Midbrain (tissue), 1 donor: ENCODE results near the gene MYO5C.
"Not testable (repeated sequence)": the region's sequence is repeated elsewhere in the genome, so short reads cannot be mapped to it uniquely, and the experiment has no call there.

Experiments
- DNase-seq: peaks from one replicate; lab custom pipeline; 2025; lab: John Stamatoyannopoulos, UW

The MYO5C gene

DNA sequence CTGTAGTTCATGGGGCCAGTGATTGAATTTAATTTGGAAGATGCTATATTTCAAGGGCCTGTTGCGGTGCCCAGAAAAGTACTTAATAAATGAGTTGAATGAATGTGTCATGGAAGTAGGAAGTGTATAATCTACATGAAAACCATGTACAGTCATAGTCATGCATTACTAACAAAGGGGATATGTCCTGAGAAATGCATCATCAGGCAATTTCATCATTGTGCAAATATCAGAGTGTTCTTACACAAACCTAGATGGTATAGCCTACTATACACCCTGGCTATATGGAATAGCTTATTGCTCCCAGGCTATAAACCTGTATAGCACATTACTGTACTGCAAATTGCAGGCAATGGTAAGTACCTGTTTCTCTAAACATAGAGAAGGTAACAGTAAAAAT is 10.7 kb upstream of the MYO5C start:
- DNase-seq = no peak

DNA sequence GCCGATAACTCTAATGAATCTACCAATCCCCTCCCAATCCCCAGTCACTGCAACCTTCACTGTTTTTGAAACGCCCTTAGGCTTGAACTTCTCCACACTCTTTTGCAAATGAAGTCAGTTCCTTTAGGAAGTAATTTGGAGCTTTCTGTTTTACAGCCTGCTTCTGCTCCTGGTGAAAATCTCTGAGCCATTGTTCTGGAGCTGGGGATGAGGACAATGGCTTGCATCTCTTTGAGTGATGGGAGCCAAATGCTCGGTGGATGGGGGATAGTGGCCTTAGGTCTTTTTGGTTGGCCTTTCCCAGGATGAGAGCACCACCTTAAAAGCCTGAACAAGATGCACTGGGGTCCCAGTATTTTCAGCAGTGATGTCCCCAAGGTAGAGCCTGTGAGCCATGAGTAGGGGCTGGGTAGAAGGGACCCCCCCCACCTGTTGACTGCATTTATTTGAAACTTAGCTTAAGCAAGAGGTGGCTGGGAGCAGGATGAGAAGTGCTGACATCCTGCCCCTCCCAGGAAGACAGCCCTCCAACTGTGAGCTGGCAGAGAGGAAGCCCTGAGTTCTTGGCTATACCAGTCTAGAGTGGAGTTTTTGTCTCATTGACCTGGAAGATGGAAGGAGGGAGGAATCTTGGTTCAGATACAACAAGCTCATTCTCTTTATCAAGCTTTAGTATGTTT is 7.6 kb upstream of the MYO5C start:
- DNase-seq = no peak

DNA sequence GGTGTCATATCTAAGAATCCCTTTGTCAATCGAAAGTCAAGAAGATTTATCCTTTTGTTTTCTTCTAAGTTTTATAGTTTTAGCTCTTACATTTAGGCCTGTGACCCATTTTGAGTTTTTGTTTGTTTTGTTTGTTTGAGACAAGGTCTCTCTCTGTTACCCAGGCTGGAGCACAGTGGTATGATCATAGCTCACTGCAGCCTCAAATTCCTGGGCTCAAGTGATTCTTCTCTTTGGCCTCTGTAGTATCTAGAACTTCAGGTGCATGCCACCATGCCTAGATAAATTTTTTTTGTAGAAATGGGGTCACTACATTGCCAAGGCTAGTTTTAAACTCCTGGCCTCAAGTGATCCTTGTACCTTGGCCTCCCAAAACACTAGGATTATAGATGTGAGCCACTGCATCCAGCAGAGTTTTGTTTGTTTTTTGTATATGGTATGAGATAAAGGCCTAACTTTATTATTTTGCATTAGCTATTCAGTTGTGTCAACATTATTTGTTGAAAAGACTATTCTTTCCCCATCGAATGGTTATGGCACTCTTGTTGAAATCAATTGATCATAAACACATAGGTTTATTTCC is 5.8 kb upstream of the MYO5C start:
- no peak for DNase-seq

DNA sequence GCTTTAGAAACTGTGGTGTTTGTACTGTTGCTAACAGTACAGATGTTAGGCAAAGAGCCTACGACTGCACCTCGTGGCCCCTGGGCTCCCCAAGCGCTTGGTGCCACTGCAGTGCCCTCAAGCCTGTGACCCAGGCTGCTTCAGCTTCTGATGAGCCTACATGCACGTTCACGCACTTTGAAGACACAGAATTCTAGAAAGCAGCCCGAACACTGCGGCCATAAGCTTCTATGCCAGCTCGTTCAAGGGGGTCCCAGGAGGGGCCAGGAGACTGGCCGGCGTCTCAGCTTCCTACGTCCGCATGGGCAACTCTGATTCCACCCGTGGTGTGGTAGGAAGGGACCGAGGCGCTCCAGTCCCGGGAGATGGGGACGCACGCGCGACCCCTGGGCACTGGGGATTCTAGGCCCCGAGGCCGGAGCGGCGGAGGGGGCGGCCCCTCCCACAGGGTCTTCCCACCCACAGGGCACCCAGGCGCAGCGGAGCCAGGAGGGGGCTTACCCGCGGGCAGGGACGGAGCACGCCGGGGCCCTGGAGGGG is 653 bp downstream of the MYO5C start:
- DNase-seq = no peak

DNA sequence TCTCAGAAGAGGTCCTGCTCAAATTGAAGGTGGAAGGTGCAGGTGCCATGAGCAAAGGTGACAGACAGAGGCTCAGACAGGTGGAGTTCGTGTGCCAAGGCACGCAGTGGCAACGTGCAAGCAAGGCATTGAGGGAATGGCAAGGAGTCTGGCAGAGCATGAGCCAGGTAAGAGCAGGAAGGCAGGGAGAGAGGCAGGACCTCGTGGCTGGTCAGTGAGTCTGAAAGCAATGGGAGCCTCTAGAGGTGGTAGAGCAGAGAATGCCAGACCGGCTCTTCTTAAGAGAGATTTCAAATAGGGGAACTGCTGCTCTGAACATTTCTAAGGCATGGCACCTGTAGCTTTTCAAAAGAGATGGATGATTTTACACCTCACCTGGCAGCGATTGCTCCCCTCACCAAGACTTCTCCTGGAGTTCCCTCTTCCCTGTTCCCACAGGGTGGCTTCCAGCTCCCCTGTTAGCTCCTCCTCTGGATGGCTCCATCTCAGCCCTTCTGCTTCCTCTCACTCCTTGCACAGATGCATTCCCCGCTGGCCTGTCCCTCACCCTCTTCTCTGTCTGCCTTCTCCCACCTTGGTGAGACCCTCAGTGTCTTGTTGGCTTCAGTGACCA is 2.7 kb downstream of the MYO5C start:
- DNase-seq = no peak

DNA sequence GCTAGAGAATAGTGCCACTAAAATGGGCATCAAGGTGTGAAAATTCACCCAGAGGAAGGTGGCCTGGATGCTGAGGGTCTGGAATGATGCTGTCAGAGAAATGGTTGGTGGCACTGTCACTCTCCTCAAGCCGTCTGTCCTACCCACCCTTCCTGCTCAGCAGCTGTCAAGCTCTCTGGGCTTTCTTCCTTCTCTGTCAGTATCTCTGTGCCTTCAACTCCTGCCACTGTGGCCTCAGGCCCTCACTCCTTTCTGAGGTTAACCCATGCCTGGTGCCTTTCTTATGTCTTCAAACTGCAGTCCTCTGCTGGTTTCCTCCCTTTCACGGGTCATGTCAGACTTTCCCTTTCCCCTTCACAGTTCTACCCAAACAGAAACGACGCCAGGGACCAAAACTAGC is 4.4 kb downstream of the MYO5C start:
- no peak for DNase-seq

DNA sequence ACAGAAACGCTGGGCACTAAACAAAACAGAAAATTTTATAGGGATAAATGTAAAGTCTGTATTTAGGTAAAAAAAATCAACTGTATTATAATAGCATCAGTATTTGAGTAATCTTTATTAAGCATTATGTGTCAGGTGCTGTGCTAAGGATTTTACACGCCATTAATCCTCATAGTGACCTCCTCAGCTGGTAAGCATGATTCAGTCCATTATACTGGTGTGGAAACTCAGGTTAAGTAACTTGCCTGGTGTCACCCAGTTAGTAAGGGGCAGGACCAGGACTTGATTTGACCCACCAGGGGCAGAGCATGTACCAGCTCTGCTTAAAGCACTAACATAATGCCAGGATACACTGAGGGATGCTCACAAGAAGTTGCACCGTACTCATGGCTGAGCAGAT is 4.8 kb downstream of the MYO5C start:
- no peak for DNase-seq

DNA sequence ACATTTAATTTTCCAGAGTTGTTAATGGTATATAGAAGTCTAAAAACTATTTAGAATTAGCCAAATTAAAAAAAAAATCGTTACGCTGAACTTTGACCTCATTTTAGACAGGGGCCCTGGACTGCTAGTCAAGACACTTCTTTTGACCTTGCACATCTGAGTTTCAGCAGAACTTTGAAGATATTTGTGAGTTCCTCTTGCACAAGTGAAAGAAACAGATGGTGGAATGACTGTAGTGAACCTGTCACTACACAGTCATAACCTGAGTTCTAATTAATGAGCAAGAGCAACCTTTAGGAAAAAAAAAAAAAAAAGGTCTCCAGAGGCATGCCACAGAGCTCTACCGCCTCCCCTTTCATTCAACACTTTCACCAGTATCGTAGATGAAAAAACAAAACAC is 5.3 kb downstream of the MYO5C start:
- DNase-seq = no peak

DNA sequence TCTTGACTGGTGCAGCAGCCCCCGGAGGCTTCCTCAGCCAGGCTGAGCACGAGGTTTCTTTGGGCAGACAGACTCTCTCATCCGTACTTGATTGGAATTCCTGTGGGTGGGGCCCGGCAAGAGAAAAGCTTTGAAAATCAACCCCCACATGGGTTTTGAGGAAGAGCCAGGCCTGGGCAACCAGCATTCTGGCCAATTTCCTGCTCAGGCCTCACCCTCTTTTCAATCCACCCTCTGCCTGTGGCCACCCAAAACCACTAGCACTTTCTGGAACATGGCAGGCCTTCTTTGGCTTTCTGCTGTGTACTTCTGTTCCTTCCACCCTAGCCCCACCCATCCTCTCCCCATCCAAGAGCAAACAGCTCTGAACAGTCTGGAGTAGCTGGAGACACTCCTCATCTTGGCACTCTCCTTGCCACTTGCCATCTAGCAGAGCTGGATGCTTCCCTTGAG is 5.9 kb downstream of the MYO5C start:
- peak; percentile 40 for DNase-seq

DNA sequence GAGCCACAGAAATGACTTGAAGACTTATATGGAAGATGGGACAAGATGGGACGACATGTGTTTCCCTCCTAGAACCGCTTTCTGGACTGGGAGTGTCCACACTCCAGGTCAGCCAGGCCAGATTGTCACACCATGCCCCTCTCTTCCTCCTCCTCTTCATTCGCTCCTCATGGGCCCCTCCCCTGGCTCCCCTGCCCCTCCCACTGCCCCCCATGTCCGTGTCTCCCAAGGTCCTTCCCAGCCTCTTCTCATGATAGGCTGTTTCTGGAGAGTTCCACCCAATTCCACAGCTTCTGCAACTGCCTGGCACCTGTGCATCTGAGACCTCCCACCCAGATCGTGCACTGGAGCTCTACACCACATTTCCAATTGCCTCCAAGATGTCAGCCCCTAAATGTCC is 6.6 kb downstream of the MYO5C start:
- no peak for DNase-seq

DNA sequence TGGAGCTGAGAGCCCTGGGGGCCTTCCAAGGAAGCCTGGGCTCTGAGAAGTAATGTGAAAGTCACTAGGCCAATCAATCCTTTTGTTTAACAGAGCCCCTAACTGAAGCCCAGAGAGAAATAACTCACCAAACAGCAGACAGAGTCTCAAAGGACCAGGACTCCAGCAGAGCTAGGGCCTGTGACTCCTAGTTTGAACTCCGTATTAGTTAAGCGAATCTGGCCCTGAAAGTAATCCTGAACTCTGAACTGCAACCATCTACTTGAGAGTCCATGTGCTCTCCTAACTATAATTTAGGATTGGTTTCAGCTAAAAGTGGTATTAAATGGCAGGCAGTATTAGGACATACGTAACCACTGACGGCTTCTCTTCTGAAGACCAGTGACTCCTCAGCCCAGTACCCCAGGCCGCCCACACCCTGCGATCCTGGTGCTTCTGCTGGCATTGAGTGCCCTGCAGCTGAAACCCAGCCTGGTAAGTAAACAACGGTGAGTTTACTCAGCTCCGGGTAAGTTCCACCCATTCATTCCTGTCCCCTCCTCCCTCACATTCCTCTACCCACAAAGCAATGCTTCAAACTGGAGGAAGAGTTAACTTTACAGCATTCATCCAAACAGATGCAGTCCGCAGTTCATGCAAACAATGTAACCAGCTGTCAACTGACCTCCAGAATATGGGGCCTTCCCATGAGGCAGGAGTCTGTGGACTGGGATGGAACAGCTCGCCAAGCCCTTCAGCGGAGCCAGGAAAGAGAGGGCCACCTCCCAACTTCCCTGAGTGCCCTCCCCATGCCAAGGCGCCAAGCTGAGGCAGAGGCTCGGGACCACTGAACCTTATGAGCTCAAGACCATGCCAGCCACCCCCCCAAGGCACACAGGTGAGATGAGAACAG is 7.3 kb downstream of the MYO5C start:
- DNase-seq = no peak

DNA sequence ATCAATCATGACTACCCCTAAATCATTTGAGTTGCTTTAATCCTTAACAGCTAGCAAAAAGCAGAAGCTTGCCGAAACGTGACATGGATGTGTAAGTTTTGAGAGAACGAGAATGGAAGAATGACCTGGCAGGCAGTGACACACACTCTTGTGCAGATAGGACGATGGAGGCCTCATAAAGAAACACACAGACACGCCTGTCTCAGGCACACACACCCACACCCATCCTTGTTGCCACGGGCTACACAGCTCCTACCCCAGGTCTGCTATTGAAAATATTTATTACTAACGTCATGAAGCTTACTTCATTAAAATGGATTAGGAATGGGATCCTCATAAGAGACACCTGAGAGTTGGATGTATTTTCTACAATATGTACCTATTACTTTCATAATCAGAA is 8.5 kb downstream of the MYO5C start:
- DNase-seq = no peak

DNA sequence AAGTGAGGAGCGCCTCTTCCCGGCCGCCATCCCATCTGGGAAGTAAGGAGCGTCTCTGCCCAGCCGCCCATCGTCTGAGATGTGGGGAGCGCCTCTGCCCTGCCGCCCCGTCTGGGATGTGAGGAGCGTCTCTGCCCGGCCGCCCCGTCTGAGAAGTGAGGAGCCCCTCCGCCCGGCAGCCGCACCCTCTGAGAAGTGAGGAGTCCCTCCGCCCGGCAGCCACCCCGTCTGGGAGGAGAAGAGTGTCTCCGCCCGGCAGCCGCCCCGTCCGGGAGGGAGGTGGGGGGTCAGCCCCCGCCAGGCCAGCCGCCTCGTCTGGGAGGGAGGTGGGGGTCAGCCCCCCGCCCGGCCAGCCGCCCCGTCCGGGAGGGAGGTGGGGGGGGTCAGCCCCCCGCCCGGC is 9.7 kb downstream of the MYO5C start:
- DNase-seq = not testable (repeated sequence)

DNA sequence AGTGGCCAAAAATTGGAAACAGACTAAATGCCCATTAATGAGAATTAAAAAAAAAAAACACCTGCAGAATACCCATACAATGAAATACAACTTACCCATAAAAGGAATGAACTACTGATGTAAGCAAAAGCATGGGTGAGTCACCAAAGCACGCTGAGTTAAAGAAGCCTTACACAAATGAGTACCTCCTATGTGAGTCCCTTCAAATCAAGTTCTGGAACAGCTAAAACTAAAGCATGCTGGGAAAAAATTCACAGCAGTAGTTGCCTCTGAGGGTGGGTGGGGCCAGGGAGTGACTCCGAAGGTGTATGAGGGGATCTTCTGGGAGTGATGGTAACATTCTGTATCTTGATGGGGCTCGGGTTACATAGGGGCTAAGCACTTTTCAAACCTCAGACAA is 11.4 kb downstream of the MYO5C start:
- no peak for DNase-seq

DNA sequence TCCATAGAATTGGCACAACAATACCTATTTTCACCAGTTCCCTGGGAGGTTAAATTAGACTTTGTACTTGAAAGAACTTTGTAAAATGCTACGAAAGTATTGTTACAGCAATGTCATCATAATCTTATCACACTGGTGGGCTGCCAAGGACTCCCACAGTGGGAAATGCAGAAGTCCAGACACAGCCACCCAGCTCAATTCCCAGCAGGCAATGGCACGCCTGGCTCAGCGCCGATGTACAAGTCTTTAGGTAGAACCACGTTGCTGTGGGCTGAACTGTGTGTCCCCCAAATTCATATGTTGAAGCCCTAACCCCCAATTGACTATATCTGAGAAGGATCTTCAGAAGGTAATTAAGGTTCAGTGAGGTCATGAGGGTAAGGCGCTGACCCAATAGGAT is 12.3 kb downstream of the MYO5C start:
- no peak for DNase-seq

DNA sequence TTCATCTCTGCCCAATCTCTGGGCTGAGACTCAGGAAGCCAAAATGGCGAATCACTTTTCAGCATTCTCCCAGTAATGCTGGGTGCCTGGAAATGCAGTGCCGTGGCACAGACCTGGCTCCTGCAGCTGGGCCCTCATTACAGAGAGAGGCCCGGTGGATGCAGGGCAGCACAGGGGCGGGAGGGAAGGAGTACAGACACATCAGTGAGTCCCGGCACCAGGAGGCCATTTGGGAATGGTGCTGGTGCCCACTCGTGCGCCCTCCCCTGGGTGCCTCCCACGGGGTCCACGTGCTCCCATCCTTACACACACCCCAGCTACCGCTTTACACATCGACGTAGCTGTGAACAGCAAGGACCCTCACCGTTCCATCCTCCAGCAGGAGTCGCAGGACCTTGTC is 13.2 kb downstream of the MYO5C start:
- DNase-seq = no peak

DNA sequence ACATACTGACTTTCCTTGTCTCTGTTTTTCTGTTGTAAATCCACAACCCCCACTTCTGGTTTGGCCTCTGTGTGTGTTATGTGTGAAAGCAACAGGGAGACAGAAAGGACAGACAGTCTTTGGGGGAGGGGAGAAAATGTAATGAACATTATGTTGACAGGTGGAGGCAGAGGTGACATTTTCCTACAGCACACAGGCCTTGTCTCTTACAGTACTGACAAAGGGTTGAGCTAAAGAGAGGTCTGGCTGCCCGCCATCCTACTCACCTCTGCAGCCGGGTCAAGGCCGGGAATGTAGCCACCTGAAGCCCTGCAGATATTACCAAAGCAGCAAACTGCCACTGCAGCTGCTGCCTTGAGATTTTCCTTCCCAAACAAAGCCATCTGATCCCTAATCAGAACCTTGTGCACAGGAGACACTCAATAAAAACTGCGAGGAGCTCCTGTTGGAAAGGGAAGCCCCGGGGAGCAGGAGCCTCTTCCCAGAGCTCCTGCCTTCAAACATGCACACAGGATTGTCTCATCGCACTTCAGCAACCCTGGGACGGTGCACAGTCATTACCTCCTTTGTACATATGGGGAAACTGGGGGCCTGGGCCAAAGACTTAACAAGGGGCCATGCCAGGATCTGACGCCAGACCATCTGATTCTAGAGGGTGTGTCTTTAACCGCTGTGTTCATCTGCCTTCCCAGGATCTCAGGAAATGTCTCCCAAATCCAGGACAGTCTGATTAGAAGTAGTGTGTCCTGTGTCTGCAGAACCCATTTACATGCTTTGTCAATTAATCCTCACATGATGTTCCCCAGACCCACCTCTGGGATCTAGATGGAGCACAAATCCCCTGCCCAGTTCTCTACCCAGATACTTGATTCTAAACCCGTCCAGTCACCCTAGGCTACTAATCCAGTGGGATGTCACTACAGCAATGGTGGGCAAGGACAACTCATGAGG is 14.2 kb downstream of the MYO5C start:
- DNase-seq = no peak

DNA sequence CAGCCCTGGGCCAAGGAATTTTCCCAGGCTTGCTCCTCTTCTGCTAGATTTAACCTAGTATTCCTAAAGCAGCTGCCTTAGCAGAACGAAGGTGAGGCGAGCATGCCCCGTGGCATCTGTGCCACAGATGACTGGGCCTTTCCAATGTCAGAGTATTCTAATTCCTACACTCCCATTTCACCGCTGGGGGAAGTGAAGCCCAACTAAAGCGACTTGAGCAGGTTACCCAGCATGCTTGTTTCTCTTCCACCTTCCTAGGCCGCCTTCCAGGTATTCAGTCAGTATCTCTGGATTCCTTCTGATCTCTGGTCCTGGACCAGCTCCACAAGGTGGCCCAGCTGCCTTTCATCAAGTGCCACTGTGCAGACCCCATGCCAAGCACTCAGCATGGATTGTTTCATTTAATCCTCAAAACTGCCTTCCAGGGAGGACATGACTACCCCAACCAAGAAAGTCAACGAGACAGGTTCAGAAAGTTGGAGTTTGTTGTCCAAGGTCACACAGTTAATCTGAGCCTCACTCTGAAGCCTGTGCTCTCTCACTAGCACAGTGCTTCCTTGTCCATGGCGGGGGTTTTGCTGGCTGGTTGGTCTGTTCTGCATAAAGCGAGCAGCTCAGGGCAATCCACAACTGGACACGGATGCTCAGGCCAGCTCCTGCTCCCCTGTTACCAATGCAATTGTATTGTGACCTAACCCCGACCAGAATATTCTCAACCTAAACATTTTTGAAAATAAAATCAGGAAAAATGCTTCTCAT is 15.1 kb downstream of the MYO5C start:
- DNase-seq = no peak

DNA sequence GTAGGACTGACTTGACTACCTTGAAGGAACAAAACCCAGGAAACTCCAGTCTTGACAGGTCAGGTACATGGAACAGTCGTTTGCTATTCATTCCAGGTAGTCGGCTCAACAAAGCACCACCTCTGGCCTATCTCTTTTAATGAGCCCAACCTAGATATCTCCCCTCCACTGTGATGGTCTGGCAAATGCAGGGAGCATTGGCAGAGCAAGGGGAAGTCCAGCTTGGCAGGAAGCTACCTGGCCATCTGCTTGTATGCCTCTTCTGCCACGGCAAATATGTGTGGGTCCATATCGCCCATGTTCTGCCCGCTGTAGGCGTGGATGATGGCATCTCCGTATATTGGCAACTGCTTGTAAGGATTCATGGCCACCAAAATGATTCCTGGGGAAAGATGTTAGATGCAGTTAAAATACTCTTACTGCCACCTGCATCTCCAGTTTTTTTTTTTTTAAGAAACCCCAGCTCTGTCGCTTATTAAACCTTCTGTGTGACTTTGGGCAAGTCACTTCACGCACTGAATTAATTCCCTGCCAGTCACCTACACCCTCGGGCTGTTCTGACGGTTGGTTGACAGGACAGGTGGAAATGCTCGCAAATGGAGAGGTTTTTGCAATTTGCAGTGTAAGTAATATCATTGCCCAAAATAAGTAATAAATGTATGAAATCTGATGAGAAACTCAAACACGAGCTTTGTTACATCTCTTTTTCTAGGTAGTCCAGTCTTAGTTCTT is 16.8 kb downstream of the MYO5C start:
- no peak for DNase-seq

DNA sequence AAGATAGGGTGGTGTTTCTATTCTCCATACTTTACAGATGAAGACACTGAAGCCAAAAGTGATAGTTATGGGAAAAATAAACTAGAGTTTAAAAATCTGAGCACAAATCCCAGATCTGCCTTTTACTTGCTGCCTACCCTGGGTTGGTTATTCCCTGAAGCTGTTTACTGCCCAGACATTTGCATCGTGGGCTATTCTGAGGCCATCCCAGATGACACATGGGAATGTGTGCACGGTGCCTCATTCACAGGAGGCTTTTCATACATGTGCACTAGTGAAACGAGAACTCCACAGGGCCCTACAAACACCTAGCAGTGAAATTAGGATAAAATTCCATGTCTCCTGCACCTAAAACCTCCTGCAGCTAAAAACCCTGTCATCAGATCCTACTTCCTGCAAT is 17.5 kb downstream of the MYO5C start:
- no peak for DNase-seq
